IMR-90 (cell line): ENCODE results near the gene ADARB2. TPM values are rescaled to one million over a fixed set of nuclear protein-coding genes. Genes with fewer than 3 reads are reported as not detected.

Experiments
- ATAC-seq: fragments of 200-7000 bp; cut with Tn5 transposase; 2 replicates; pipeline ENCODE4 v1.9.1; 2020; ENCODE audit warnings: low read depth, mild to moderate bottlenecking, moderate library complexity
- BruUV-seq: library from RNA; stranded (reverse); fragments of 400-500 nt; replicated peaks from 2 replicates; lab custom pipeline; 2021; lab: Mats Ljungman, UMichigan
- CTCF ChIA-PET: fragments of 300-600 bp; formaldehyde crosslinking; extraction: SDS; loops from one replicate; lab custom pipeline; 2021; ENCODE audit warnings: antibody characterized with exemption; lab: Yijun Ruan, JAX
- POLR2A ChIA-PET: fragments of 300-600 bp; sonication (Branson Sonifier 250); formaldehyde crosslinking; loops from one replicate; lab custom pipeline; 2022; ENCODE audit warnings: antibody characterized with exemption; ENCODE audit not compliant: unreplicated experiment; lab: Charles Lee
- DNase-seq: peaks from one replicate; pipeline ENCODE4 v3.0.0; 2013
- H2AFZ ChIP-seq: replicated peaks from 2 replicates; pipeline ENCODE3; 2013; ENCODE audit warnings: low read length, mild to moderate bottlenecking; ENCODE audit not compliant: poor library complexity
- H2AK5ac ChIP-seq: 2 replicates; pipeline ENCODE4 v1.6.1; 2013; ENCODE audit warnings: low read depth, low read length, inconsistent platforms
- H2AK9ac ChIP-seq: replicated peaks from 2 replicates; pipeline ENCODE3; 2013; ENCODE audit warnings: mild to moderate bottlenecking, low read depth, low read length, moderate library complexity; ENCODE audit not compliant: poor library complexity
- H2BK120ac ChIP-seq: 2 replicates; pipeline ENCODE4 v1.6.1; 2013; ENCODE audit warnings: low read depth, low read length, inconsistent platforms
- H2BK15ac ChIP-seq: 3 replicates; pipeline ENCODE4 v1.6.1; 2013; ENCODE audit warnings: low read depth, low read length, inconsistent platforms
- H2BK20ac ChIP-seq: 2 replicates; pipeline ENCODE4 v1.6.1; 2013; ENCODE audit warnings: low read depth, mild to moderate bottlenecking, inconsistent platforms, low read length, moderate library complexity
- H2BK5ac ChIP-seq: 2 replicates; pipeline ENCODE4 v1.6.1; 2013; ENCODE audit warnings: mild to moderate bottlenecking, low read depth, low read length, inconsistent platforms; ENCODE audit not compliant: poor library complexity, severe bottlenecking
- H3K14ac ChIP-seq: replicated peaks from 2 replicates; pipeline ENCODE4 v1.6.1; 2013; ENCODE audit warnings: low read depth, low read length, inconsistent platforms
- H3K18ac ChIP-seq: 2 replicates; pipeline ENCODE4 v1.6.1; 2013; ENCODE audit warnings: low read depth, low read length, control low read depth
- H3K23ac ChIP-seq: 2 replicates; pipeline ENCODE4 v1.6.1; 2013; ENCODE audit warnings: low read depth, low read length, inconsistent platforms
- H3K27ac ChIP-seq: 2 replicates; pipeline ENCODE4 v1.5.1; 2013; ENCODE audit warnings: mild to moderate bottlenecking, control low read depth, low read length; ENCODE audit not compliant: insufficient read depth
- H3K27me3 ChIP-seq: 2 replicates; pipeline ENCODE4 v1.6.1; 2013; ENCODE audit warnings: low read length; ENCODE audit not compliant: control insufficient read depth, insufficient read depth
- H3K36me3 ChIP-seq: 2 replicates; pipeline ENCODE4 v1.6.1; 2013; ENCODE audit warnings: low read length, mixed read lengths; ENCODE audit not compliant: control insufficient read depth, insufficient read depth
- H3K4ac ChIP-seq: 2 replicates; pipeline ENCODE4 v1.6.1; 2013; ENCODE audit warnings: low read depth, low read length, inconsistent platforms
- H3K4me1 ChIP-seq: 2 replicates; pipeline ENCODE4 v1.6.1; 2013; ENCODE audit warnings: low read length, mixed read lengths; ENCODE audit not compliant: control insufficient read depth, insufficient read depth
- H3K4me2 ChIP-seq: 2 replicates; pipeline ENCODE4 v1.6.1; 2013; ENCODE audit warnings: low read depth, mild to moderate bottlenecking, control low read depth, low read length, moderate library complexity
- H3K4me3 ChIP-seq: 2 replicates; pipeline ENCODE4 v1.5.1; 2013; ENCODE audit warnings: low read depth, mild to moderate bottlenecking, control low read depth, low read length, moderate library complexity; ENCODE audit not compliant: insufficient read depth
- H3K56ac ChIP-seq: 2 replicates; pipeline ENCODE4 v1.6.1; 2013; ENCODE audit warnings: low read length, inconsistent platforms; ENCODE audit not compliant: insufficient read depth; ENCODE audit errors: extremely low read depth
- H3K79me1 ChIP-seq, 2 experiments: 2 replicates each; pipeline ENCODE4 v1.6.1; 2013; ENCODE audit warnings: low read length in 2 of 2, inconsistent platforms in 1 of 2, low read depth in 1 of 2
- H3K9ac ChIP-seq: 2 replicates; pipeline ENCODE4 v1.6.1; 2013; ENCODE audit warnings: low read depth, low read length, control low read depth
- H3K9me1 ChIP-seq: 2 replicates; pipeline ENCODE4 v1.6.1; 2013; ENCODE audit warnings: low read length, inconsistent platforms; ENCODE audit not compliant: insufficient read depth
- H3K9me3 ChIP-seq: 2 replicates; pipeline ENCODE4 v1.6.1; 2013; ENCODE audit warnings: low read length; ENCODE audit not compliant: control insufficient read depth, insufficient read depth
- H4K20me1 ChIP-seq: 2 replicates; pipeline ENCODE4 v1.6.1; 2013; ENCODE audit warnings: low read length, inconsistent platforms; ENCODE audit not compliant: insufficient read depth
- H4K5ac ChIP-seq: 2 replicates; pipeline ENCODE4 v1.6.1; 2013; ENCODE audit warnings: mild to moderate bottlenecking, low read depth, low read length, control low read depth
- H4K8ac ChIP-seq, 2 experiments: 2 replicates each; pipeline ENCODE4 v1.6.1; 2013; ENCODE audit warnings: low read depth in 2 of 2, low read length in 2 of 2, control low read depth in 1 of 2, inconsistent platforms in 1 of 2
- H4K91ac ChIP-seq: 2 replicates; pipeline ENCODE4 v1.6.1; 2013; ENCODE audit warnings: low read depth, low read length, inconsistent platforms; ENCODE audit not compliant: insufficient read depth
- MAZ ChIP-seq: IDR thresholded peaks from 2 replicates; pipeline ENCODE4 v1.6.1; 2012; ENCODE audit warnings: low read depth, mild to moderate bottlenecking, low read length, improper control_type of control experiment, moderate library complexity, borderline replicate concordance
- RCOR1 ChIP-seq: IDR thresholded peaks from 2 replicates; pipeline ENCODE4 v1.6.1; 2012; ENCODE audit warnings: mild to moderate bottlenecking, low read length, improper control_type of control experiment; ENCODE audit not compliant: insufficient replicate concordance
- WGBS, 2 experiments: methylation state at CpG; one replicate each; pipeline versions ENCODE4 v1.1.5 to v1.1.7; 2013; ENCODE audit warnings: missing lambda C conversion rate in 2 of 2; ENCODE audit not compliant: insufficient read length in 1 of 2; ENCODE audit errors: extremely low coverage in 2 of 2; 5-methylcytosine and 5-hydroxymethylcytosine counted together
- dilution Hi-C: fragments of 300-500 bp; cut with HindIII; formaldehyde crosslinking; loops from one replicate; pipeline ENCODE4 v1.14.3; 2018; ENCODE audit warnings: low sequenced_read_pairs; ENCODE audit not compliant: unreplicated experiment
- in situ Hi-C: fragments of 300-500 bp; cut with MboI; formaldehyde crosslinking; loops from 3 replicates; pipeline ENCODE4 v1.14.3; 2019; ENCODE audit warnings: low sequenced_read_pairs, inconsistent platforms, mixed read lengths
- intact Hi-C: fragments of 100-400 bp; cut with micrococcal nuclease; formaldehyde crosslinking; loops from 2 replicates; pipeline ENCODE4 v1.10.0; 2022
- polyA plus RNA-seq, 3 experiments: library from polyadenylated mRNA; depleted of rRNA; stranded (reverse); fragments of >200 nt; gene quantifications; 2 replicates each; pipeline ENCODE4 v1.2.3, GENCODE V29; 2012; ENCODE audit warnings: low replicate concordance in 1 of 3
- total RNA-seq: library from RNA; depleted of rRNA; stranded (reverse); fragments of >200 nt; gene quantifications from 2 replicates; pipeline ENCODE4 v1.2.3, GENCODE V29; 2012

ADARB2 gene
- total and polyA plus RNA-seq, 2 of the 4 experiments (the other 2 are of a cell fraction): not detected

GRCh38 chr10:1205450-1206030, 531.8 kb downstream of the ADARB2 start:
- Histone ChIP-seq H3K14ac (no peak overlapping the region), H4K8ac (no peak overlapping the region), H3K4me2 (no peak overlapping the region), H2BK20ac (no peak overlapping the region), H3K79me1 (no peaks in the 10 kb centered on the region), H2AFZ (no peak overlapping the region), H2BK5ac (no peak overlapping the region), H3K36me3 (no peaks in the 10 kb centered on the region), H2BK120ac (no peak overlapping the region), H3K9ac (no peak overlapping the region), H2AK5ac (no peak overlapping the region), H3K9me3 (peaks cover 32% of the 10 kb centered on the region), H3K4me3 (no peak overlapping the region), H2BK15ac (no peak overlapping the region), H3K18ac (no peak overlapping the region), H3K27ac (no peak overlapping the region), H3K56ac (no peak overlapping the region), H3K9me1 (no peaks in the 10 kb centered on the region), H4K91ac (no peak overlapping the region), H3K23ac (no peak overlapping the region), H3K27me3 (no peaks in the 10 kb centered on the region), H3K4me1 (no peaks in the 10 kb centered on the region), H4K5ac (no peak overlapping the region), H3K4ac (no peak overlapping the region), H4K20me1 (no peaks in the 10 kb centered on the region), H2AK9ac (no peak overlapping the region)
- in situ Hi-C loops (no loop called here), dilution Hi-C loops (no loop called here), intact Hi-C loops (no loop called here)
- TF ChIP-seq MAZ: no peak
- TF ChIP-seq RCOR1: no peak
- ATAC-seq (no peak), DNase-seq (no peak)
- ChIA-PET CTCF (no interaction called here), POLR2A (no interaction called here)
- WGBS, 2 experiments: 92% methylated on average over 18 of the region's 27 CpGs; no CpG with 5 or more reads in 1 of the 2 experiments
- BruUV-seq: no TSS peak
